Ishikawa (cell line): Measurements from ENCODE around the gene LARP4B.

Experiments used
- EP300 ChIP-seq: IDR thresholded peaks from 2 replicates; pipeline ENCODE4 v1.6.1; 2012; ENCODE audit warnings: borderline replicate concordance
- FOXM1 ChIP-seq: IDR thresholded peaks from 2 replicates; pipeline ENCODE4 v1.6.1; 2012; ENCODE audit warnings: low read depth, borderline replicate concordance
- RAD21 ChIP-seq: IDR thresholded peaks from 2 replicates; pipeline ENCODE4 v1.6.1; 2012; ENCODE audit warnings: low read depth
- YY1 ChIP-seq: IDR thresholded peaks from 2 replicates; pipeline ENCODE4 v1.6.1; 2012; ENCODE audit warnings: low read depth

DNA sequence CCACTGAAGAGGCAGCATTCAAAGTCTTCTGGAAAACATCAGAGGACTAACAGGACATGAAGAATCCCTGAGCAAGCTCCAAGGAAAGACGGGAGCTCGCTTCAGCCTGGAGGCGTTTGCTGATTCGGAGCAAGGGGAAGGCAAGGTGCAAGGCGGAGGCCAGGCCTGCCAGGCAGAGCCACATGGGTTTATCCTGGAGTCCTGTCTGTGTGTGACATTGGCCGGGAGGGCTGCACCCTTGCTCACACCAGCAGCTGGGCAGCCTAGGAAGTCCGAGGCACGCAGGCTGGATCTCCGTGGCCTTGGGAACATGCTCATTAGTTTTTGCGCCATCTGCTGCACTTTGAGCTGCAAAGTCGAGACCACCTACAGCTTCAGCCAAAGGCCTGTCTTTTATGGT lies 22.3 kb upstream of the LARP4B start:
- no peak for TF ChIP-seq EP300
- no peak for TF ChIP-seq RAD21
- TF ChIP-seq YY1, result no peak
- no peak for TF ChIP-seq FOXM1
